GM12891 (cell line): ENCODE data around the gene TIMP1.

Source experiments
- PAX5 ChIP-seq: IDR thresholded peaks from 2 replicates; pipeline ENCODE4 v1.6.1; 2011; ENCODE audit warnings: low read length, moderate library complexity, mild to moderate bottlenecking; ENCODE audit not compliant: insufficient read depth, severe bottlenecking
- POLR2A ChIP-seq: IDR thresholded peaks from 2 replicates; pipeline ENCODE4 v1.6.1; 2011; ENCODE audit warnings: low read depth, low read length, control low read depth
- POLR2AphosphoS5 ChIP-seq: IDR thresholded peaks from 2 replicates; pipeline ENCODE4 v1.6.1; 2011; ENCODE audit warnings: low read depth, low read length, control low read depth
- POU2F2 ChIP-seq: IDR thresholded peaks from 2 replicates; pipeline ENCODE4 v1.6.1; 2011; ENCODE audit warnings: low read depth, mild to moderate bottlenecking, control low read depth, low read length, moderate library complexity
- SPI1 ChIP-seq: IDR thresholded peaks from 2 replicates; pipeline ENCODE4 v1.6.1; 2011; ENCODE audit warnings: low read depth, low read length, control low read depth
- TAF1 ChIP-seq: IDR thresholded peaks from 2 replicates; pipeline ENCODE4 v1.6.1; 2011; ENCODE audit warnings: low read depth, low read length, control low read depth

DNA sequence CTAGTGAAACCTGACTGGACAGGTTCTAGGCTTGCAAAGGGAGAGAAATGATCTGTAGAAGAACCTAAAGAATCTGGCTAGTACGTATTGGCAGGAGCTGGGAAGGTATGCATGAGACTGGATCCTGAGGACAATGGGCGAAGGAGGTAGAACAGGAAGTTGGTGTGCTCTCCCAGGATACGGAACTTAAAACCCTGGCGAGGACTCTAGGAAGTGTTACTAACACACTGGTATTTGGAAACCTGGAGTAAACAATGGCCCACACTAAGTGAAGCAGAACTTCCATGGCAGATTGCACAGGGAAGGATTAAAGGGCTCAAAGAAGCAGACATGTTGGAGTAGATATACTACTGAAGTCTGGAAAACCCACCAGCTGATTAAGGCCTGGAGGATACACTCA is 28.3 kb downstream of the TIMP1 start:
- TF ChIP-seq POLR2A: no peak
- no peak for TF ChIP-seq TAF1
- TF ChIP-seq POLR2AphosphoS5: no peak
- TF ChIP-seq SPI1: no peak
- TF ChIP-seq PAX5: no peak
- TF ChIP-seq POU2F2: no peak
